HepG2 (cell line): ENCODE results near the gene DHX16. TPM values are rescaled to one million over a fixed set of nuclear protein-coding genes. Genes with fewer than 3 reads are reported as not detected.

ENCODE experiments used
- CREM ChIP-seq, 2 experiments: sonication (generic) in 1 of 2; formaldehyde crosslinking in 1 of 2; IDR thresholded peaks; 2 replicates each; pipeline versions ENCODE4 v1.4.0 to v1.6.1; 2016 to 2020; ENCODE audit warnings: antibody characterized with exemption in 1 of 2, mild to moderate bottlenecking in 1 of 2, missing genetic modification reagents in 1 of 2
- GATAD1 ChIP-seq: IDR thresholded peaks from 2 replicates; pipeline ENCODE4 v1.6.1; 2016; ENCODE audit warnings: missing genetic modification reagents, missing compliant biosample characterization
- JARID2 ChIP-seq: sonication (generic); formaldehyde crosslinking; IDR thresholded peaks from 2 replicates; pipeline ENCODE4 v1.8.1; 2023; ENCODE audit warnings: missing genetic modification reagents, inconsistent platforms; ENCODE audit not compliant: insufficient replicate concordance
- KAT2B ChIP-seq: fragments of 150-350 bp; IDR thresholded peaks from 2 replicates; pipeline ENCODE4 v1.6.1; 2014; ENCODE audit warnings: low read depth, low read length, borderline replicate concordance
- LBX2 ChIP-seq: sonication (generic); formaldehyde crosslinking; IDR thresholded peaks from 2 replicates; pipeline ENCODE4 v1.5.0; 2020; ENCODE audit warnings: missing genetic modification reagents, mild to moderate bottlenecking, borderline replicate concordance
- LRRFIP1 ChIP-seq: sonication (generic); formaldehyde crosslinking; conservative IDR thresholded peaks from 2 replicates; pipeline ENCODE4 v1.4.0; 2020; ENCODE audit warnings: missing genetic modification reagents
- MTF1 ChIP-seq: sonication (generic); formaldehyde crosslinking; IDR thresholded peaks from 2 replicates; pipeline ENCODE4 v1.5.0; 2020; ENCODE audit warnings: missing genetic modification reagents
- PRDM4 ChIP-seq: sonication (generic); formaldehyde crosslinking; IDR thresholded peaks from 2 replicates; pipeline ENCODE4 v1.9.0; 2021; ENCODE audit warnings: missing genetic modification reagents, borderline replicate concordance
- SPEN ChIP-seq: sonication (generic); formaldehyde crosslinking; IDR thresholded peaks from 2 replicates; pipeline ENCODE4 v1.5.1; 2020; ENCODE audit warnings: low read depth, mild to moderate bottlenecking, missing genetic modification reagents
- ZNF770 ChIP-seq: sonication (generic); formaldehyde crosslinking; IDR thresholded peaks from 2 replicates; pipeline ENCODE4 v1.5.0; 2020; ENCODE audit warnings: mild to moderate bottlenecking, missing genetic modification reagents
- polyA plus RNA-seq, 8 experiments: library from polyadenylated mRNA; depleted of rRNA in 3 of 8; stranded (reverse) in 7 of 8; unstranded in 1 of 8; fragments of >200 nt; fragmentation: Illumina TruSeq in 4 of 8; extraction: Trizol in 4 of 8; gene quantifications; 2 replicates each; pipeline versions ENCODE4 v1.2.1 to v1.2.3, GENCODE V29; 2011 to 2016; ENCODE audit warnings: low read depth in 4 of 8, missing spikeins in 1 of 8, mixed read lengths in 1 of 8; ENCODE audit not compliant: insufficient read depth in 1 of 8
- total RNA-seq, 5 experiments: library from RNA; depleted of rRNA; stranded (reverse); fragments of >200 nt; fragmentation: Illumina TruSeq; extraction: Trizol; gene quantifications; 2 replicates each; pipeline ENCODE4 v1.2.3, GENCODE V29; 2016; ENCODE audit warnings: low read depth in 1 of 5
- TF ChIP-seq, protein P1 (sequence below): sonication (generic); formaldehyde crosslinking; IDR thresholded peaks from 2 replicates; pipeline ENCODE4 v1.4.0; 2020; ENCODE audit warnings: mild to moderate bottlenecking, missing genetic modification reagents

The DHX16 gene
- total and polyA plus RNA-seq, 2 of the 13 experiments (the other 11 are each of a cell fraction or from before 2014, with no cell fraction given) = 57.0 to 58.5 TPM

DNA sequence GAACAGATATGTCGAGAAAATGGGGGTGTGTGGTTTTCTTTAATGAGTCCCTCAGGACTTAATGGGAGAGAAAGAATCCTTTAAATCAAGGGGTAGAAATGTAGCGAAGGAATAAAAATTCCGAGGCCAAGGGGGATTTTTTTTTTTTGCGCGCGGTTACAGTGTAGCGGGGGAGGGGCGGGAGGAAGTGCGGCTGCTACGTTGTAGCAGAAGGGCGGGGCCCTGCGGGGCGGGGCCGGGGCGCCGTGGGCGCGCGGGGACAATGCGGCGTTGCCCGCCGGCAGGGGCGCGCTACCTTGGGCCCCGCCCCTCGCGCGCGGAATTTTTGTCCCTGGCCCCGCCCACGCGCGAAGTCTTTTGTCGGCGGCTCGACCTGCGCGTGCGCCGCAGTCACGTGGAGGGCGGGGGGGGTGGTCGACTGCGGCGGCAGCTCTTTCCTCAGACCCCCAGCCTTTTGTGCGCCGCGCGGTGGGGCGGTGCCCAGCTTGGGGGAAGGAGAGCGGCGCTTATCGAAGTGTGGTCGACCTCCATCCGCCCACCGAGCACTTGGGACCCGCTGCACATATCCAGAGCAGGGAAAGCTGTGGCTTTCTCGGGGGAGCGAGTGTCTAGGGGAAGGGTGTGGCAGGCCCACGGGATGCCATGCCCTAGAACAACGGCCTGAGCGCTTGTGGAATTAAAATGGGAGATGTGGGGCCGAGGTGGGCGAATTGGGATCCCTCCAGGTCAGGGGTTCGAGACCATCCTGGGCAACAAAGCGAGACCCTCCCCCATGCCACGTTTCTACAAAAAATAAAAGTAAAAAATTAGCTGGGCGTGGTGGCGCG, 48.6 kb upstream of the DHX16 start (continued):
- TF ChIP-seq, protein P1, sequence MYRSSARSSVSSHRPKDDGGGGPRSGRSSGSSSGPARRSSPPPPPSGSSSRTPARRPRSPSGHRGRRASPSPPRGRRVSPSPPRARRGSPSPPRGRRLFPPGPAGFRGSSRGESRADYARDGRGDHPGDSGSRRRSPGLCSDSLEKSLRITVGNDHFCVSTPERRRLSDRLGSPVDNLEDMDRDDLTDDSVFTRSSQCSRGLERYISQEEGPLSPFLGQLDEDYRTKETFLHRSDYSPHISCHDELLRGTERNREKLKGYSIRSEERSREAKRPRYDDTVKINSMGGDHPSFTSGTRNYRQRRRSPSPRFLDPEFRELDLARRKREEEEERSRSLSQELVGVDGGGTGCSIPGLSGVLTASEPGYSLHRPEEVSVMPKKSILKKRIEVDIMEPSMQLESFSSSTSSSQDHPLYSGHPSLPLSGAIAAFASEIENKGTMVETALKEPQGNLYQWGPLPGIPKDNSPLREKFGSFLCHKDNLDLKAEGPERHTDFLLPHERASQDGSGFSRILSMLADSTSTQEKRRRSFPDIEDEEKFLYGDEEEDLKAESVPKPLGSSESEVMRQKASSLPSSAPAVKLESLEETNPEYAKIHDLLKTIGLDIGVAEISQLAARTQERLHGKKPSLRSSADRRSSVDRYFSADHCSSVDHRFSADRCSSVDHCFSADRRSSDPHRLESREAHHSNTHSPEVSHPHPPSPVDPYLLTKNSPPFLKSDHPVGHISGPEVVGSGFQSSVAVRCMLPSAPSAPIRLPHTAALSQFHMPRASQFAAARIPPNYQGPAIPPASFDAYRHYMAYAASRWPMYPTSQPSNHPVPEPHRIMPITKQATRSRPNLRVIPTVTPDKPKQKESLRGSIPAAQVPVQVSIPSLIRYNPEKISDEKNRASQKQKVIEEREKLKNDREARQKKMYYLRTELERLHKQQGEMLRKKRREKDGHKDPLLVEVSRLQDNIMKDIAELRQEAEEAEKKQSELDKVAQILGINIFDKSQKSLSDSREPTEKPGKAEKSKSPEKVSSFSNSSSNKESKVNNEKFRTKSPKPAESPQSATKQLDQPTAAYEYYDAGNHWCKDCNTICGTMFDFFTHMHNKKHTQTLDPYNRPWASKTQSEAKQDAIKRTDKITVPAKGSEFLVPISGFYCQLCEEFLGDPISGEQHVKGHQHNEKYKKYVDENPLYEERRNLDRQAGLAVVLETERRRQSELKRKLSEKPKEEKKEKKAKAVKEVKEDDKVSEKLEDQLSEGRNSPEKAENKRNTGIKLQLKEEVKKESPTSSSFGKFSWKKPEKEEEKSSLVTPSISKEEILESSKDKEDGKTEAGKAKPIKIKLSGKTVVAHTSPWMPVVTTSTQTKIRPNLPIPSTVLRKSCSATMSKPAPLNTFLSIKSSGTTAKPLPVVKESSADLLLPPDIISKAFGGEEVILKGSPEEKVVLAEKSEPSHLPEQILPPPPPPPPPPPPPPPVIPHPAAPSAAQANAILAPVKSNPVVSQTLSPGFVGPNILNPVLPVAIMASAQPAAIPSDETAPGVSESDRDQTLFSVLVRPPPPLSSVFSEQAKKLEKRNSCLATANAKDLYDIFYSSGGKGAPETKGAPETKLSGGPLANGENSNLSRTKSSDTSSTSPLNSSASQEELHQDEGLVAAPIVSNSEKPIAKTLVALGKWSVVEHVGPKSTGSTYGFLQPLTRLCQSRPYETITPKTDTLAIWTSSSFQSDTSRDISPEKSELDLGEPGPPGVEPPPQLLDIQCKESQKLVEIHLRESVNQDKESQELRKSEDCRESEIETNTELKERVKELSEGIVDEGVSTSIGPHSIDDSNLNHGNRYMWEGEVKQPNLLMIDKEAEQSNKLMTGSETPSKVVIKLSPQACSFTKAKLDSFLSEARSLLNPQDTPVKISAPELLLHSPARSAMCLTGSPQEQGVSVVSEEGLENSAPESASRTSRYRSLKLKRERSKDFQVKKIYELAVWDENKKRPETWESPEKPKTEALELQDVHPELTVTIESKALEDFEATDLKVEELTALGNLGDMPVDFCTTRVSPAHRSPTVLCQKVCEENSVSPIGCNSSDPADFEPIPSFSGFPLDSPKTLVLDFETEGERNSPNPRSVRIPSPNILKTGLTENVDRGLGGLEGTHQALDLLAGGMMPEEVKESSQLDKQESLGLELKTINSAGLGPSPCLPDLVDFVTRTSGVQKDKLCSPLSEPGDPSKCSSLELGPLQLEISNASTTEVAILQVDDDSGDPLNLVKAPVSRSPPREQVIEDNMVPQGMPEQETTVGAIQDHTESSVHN (CRISPR knock-in tag) = no peak
- TF ChIP-seq PRDM4 = no peak
- TF ChIP-seq MTF1 (CRISPR knock-in tag) = peak; percentile 55; the same call in 1 of the 2 replicates
- 0 out of 2 replicates have a peak, but pooled peaks have one; percentile 36 for TF ChIP-seq CREM (IDR thresholded peaks at IDR 0.05)
- no peak; the same call in 1 of the 2 replicates for TF ChIP-seq CREM (CRISPR knock-in tag; IDR thresholded peaks at IDR 0.05)
- peak; percentile 2 for TF ChIP-seq JARID2 (CRISPR knock-in tag)
- no peak for TF ChIP-seq LBX2 (CRISPR knock-in tag)
- no peak for TF ChIP-seq ZNF770 (CRISPR knock-in tag)
- TF ChIP-seq KAT2B = no peak
- TF ChIP-seq LRRFIP1 (CRISPR knock-in tag) = no peak
- peak; percentile 82 for TF ChIP-seq SPEN
- peak; percentile 76 for TF ChIP-seq GATAD1 (CRISPR knock-in tag)
